Spleen (tissue), 11 donors: Measurements from ENCODE around the gene PSAPL1. TPM values are rescaled to one million over a fixed set of nuclear protein-coding genes. Genes with fewer than 3 reads are reported as not detected.

Experiments
- DNase-seq: peaks from one replicate; pipeline ENCODE4 v3.0.0-alpha.2; 2020
- H3K27ac ChIP-seq, 8 donors: fragments of 200-600 bp; sonication (generic) in 7 of 8; 1 replicate in 4 of 8; 2 replicates in 4 of 8; pipeline versions ENCODE4 v1.5.0 to v1.8.0; 2016 to 2021; ENCODE audit warnings: inconsistent platforms in 4 of 8, mild to moderate bottlenecking in 4 of 8, moderate library complexity in 1 of 8
- H3K27me3 ChIP-seq, 7 donors: fragments of 200-600 bp; sonication (generic) in 6 of 7; replicated peaks in 1 of 7; 1 replicate in 4 of 7; 2 replicates in 3 of 7; pipeline versions ENCODE4 v1.5.0 to v1.8.0; 2016 to 2021; ENCODE audit warnings: inconsistent platforms in 3 of 7, mild to moderate bottlenecking in 1 of 7
- H3K36me3 ChIP-seq, 6 donors: fragments of 200-600 bp; sonication (generic) in 5 of 6; 1 replicate in 4 of 6; 2 replicates in 2 of 6; pipeline versions ENCODE4 v1.5.0 to v1.8.0; 2016 to 2021; ENCODE audit warnings: inconsistent platforms in 2 of 6
- H3K4me1 ChIP-seq, 6 donors: fragments of 200-600 bp; sonication (generic) in 5 of 6; 1 replicate in 3 of 6; 2 replicates in 3 of 6; pipeline versions ENCODE4 v1.5.0 to v1.8.0; 2016 to 2021; ENCODE audit warnings: inconsistent platforms in 3 of 6
- H3K4me3 ChIP-seq, 8 donors: fragments of 200-600 bp; sonication (generic) in 7 of 8; 1 replicate in 4 of 8; 2 replicates in 4 of 8; pipeline versions ENCODE4 v1.5.0 to v1.8.0; 2016 to 2021; ENCODE audit warnings: inconsistent platforms in 4 of 8, mild to moderate bottlenecking in 4 of 8, moderate library complexity in 2 of 8
- H3K9me3 ChIP-seq, 8 donors: fragments of 200-600 bp; sonication (generic) in 7 of 8; 1 replicate in 4 of 8; 2 replicates in 4 of 8; pipeline versions ENCODE4 v1.5.0 to v1.8.0; 2016 to 2021; ENCODE audit warnings: inconsistent platforms in 4 of 8
- CTCF ChIP-seq, 11 experiments: fragments of 200-600 bp in 7 of 11; fragments of 450-650 bp in 4 of 11; sonication (generic) in 4 of 11; IDR thresholded peaks in 8 of 11; conservative IDR thresholded peaks in 3 of 11; 1 replicate in 7 of 11; 2 replicates in 4 of 11; pipeline versions ENCODE4 v1.4.0 to v1.8.0; 2016 to 2021; ENCODE audit warnings: antibody characterized with exemption in 11 of 11, inconsistent platforms in 4 of 11, mild to moderate bottlenecking in 1 of 11
- POLR2A ChIP-seq, 3 donors: fragments of 450-650 bp; IDR thresholded peaks; one replicate each; pipeline ENCODE4 v1.5.1; 2017; ENCODE audit warnings: antibody characterized with exemption in 3 of 3, mild to moderate bottlenecking in 1 of 3
- POLR2AphosphoS5 ChIP-seq, 3 donors: sonication (generic); formaldehyde crosslinking; IDR thresholded peaks; one replicate each; pipeline ENCODE4 v1.5.1; 2017; ENCODE audit warnings: antibody characterized with exemption in 3 of 3
- WGBS, 5 donors: extraction: QIAGEN DNeasy Blood & Tissue Kit in 3 of 5; methylation state at CpG; one replicate each; pipeline versions ENCODE4 v1.1.5 to v1.1.7; 2013 to 2018; 5-methylcytosine and 5-hydroxymethylcytosine counted together
- intact Hi-C: fragments of 100-400 bp; cut with DNase I; formaldehyde crosslinking; loops from one replicate; pipeline ENCODE4 v1.15.0; 2023; ENCODE audit warnings: low total_unique reads
- polyA plus RNA-seq, 3 donors: library from polyadenylated mRNA; stranded (reverse); fragments of 200-250 nt; gene quantifications; one replicate each; pipeline ENCODE4 v1.2.1, GENCODE V29; 2013
- total RNA-seq, 7 donors: library from RNA; depleted of rRNA in 3 of 7; stranded (reverse); fragments of >200 nt in 3 of 7; fragmentation: NEBNext Ultra II Directional in 4 of 7; extraction: Animal tissue kit (Norgen Biotek cat#: 25700) in 4 of 7; gene quantifications; one replicate each; pipeline versions ENCODE4 v1.1.0 to v1.2.1, GENCODE V29; 2016 to 2021
- donor health status: healthy with polysubstance abuse.
- donor health status: DM: no; HTN: no; CAD: no; lungs with moderate emphysema.
- donor health status: DM: no; HTN: no; CAD: no.
- donor health status: Bipolar disorder and iron deficiency.
- donor health status: healthy.
- donor health status: DM: no; HTN: no; CAD: no.
- donor health status: DM: yes; HTN: yes; CAD: no.

PSAPL1 gene
- total and polyA plus RNA-seq, 10 donors: not detected

GRCh38 chr4:7390906-7391636 is 43.7 kb downstream of the PSAPL1 start:
- no peaks in the 10 kb centered on the region for H3K9me3 ChIP-seq
- DNase-seq: peak; percentile 54
- intact Hi-C loops: no loop called here
- no peak overlapping the region for H3K4me3 ChIP-seq
- H3K27me3 ChIP-seq: peaks cover 0 to 52% (median 0%) of the 10 kb centered on the region in 7 donors
- TF ChIP-seq POLR2AphosphoS5 (IDR thresholded peaks at IDR 0.05) (no peak), CTCF (IDR thresholded peaks at IDR 0.05 in 8 of 11, conservative IDR thresholded peaks at IDR 0.05 in 3 of 11) (no peak), POLR2A (IDR thresholded peaks at IDR 0.05) (no peak)
- WGBS, 5 donors: 69 to 79% (median 74%) methylated on average over 16 to 18 of the region's 18 CpGs
- H3K36me3 ChIP-seq: no peaks in the 10 kb centered on the region
- no peak overlapping the region for H3K27ac ChIP-seq
- H3K4me1 ChIP-seq: no peaks in the 10 kb centered on the region

DNA sequence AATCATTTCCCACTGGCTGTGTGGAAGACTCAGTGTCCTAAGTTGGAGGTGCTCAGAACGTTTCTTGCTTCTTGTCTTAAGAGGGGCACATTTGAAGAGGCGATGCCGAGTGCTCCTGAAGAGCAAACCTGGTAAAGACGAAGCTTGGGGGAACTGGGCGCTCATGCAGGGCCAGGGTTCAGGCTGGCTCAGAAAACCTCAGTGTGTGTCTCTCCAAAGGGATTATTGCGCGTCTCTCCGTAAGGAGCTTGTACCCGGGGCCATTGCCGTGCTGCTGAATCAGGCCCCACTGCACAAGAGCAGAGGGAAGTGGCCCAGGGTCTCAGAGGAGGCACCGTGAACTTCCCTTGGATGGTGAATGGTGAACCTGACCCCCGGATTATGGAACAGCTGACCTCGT is 44.4 kb downstream of the PSAPL1 start:
- H3K36me3 ChIP-seq: no peaks in the 10 kb centered on the region
- H3K9me3 ChIP-seq: no peaks in the 10 kb centered on the region
- H3K27me3 ChIP-seq: peaks cover 0 to 45% (median 0%) of the 10 kb centered on the region in 7 donors
- no peak for TF ChIP-seq POLR2A (IDR thresholded peaks at IDR 0.05)
- no peak overlapping the region for H3K27ac ChIP-seq
- WGBS, 5 donors: 79 to 88% (median 85%) methylated on average over 13 of the region's 13 CpGs
- no peaks in the 10 kb centered on the region for H3K4me1 ChIP-seq
- no peak overlapping the region for H3K4me3 ChIP-seq
- DNase-seq: peak; percentile 53
- intact Hi-C loops: no loop called here

- H3K4me1 ChIP-seq: no peaks in the 10 kb centered on the region
- H3K4me3 ChIP-seq: no peak overlapping the region
- no peaks in the 10 kb centered on the region for H3K36me3 ChIP-seq
- TF ChIP-seq POLR2AphosphoS5 (IDR thresholded peaks at IDR 0.05) (no peak), CTCF (IDR thresholded peaks at IDR 0.05 in 8 of 11, conservative IDR thresholded peaks at IDR 0.05 in 3 of 11) (no peak), POLR2A (IDR thresholded peaks at IDR 0.05) (no peak)
- WGBS, 5 donors: 47 to 60% (median 57%) methylated on average over 12 of the region's 12 CpGs
- intact Hi-C loops: no loop called here
- peak; percentile 40 for DNase-seq
- peaks cover 0 to 40% (median 0%) of the 10 kb centered on the region in 7 donors for H3K27me3 ChIP-seq
- no peaks in the 10 kb centered on the region for H3K9me3 ChIP-seq
- no peak overlapping the region for H3K27ac ChIP-seq
Observed at GRCh38 chr4:7389719-7390118, 45.0 kb downstream of the PSAPL1 start.

- no peaks in the 10 kb centered on the region for H3K36me3 ChIP-seq
- peaks cover 0 to 35% (median 0%) of the 10 kb centered on the region in 7 donors for H3K27me3 ChIP-seq
- no peak overlapping the region for H3K27ac ChIP-seq
- no peaks in the 10 kb centered on the region for H3K4me1 ChIP-seq
- 82 to 91% (median 88%) methylated on average over 13 to 15 of the region's 15 CpGs for WGBS, 5 donors
- DNase-seq: peak; percentile 71
- TF ChIP-seq POLR2A (IDR thresholded peaks at IDR 0.05) (no peak), POLR2AphosphoS5 (IDR thresholded peaks at IDR 0.05) (no peak), CTCF (IDR thresholded peaks at IDR 0.05 in 8 of 11, conservative IDR thresholded peaks at IDR 0.05 in 3 of 11) (no peak)
- no peaks in the 10 kb centered on the region for H3K9me3 ChIP-seq
- H3K4me3 ChIP-seq: no peak overlapping the region
- intact Hi-C loops: no loop called here
Observed at GRCh38 chr4:7389101-7389701, 45.5 kb downstream of the PSAPL1 start.
